Measurements from ENCODE around the gene ADO. TPM values are rescaled to one million over a fixed set of nuclear protein-coding genes. Genes with fewer than 3 reads are reported as not detected.

Gene ADO
- total and polyA plus RNA-seq, 8 donors: 1.8 to 25.4 (median 12.7) TPM

GRCh38 chr10:62850646-62851045 lies 46.1 kb downstream of the ADO start:
- Histone ChIP-seq H3K36me3 (no peaks in the 10 kb centered on the region), H3K9me3 (peaks cover 5 to 20% (median 17%) of the 10 kb centered on the region in 4 donors), H3K27me3 (no peaks in the 10 kb centered on the region), H3K4me1 (no peaks in the 10 kb centered on the region), H3K27ac (no peak overlapping the region), H3K4me3 (no peak overlapping the region)
- 57 to 71% (median 58%) methylated on average over 3 of the region's 3 CpGs for WGBS, 5 donors
- no peak for DNase-seq
- intact Hi-C loops (cut with DNase I; ENCODE audit: low total_unique reads): no loop called here
- TF ChIP-seq EP300 (IDR thresholded peaks at IDR 0.05) (no peak), POLR2A (IDR thresholded peaks at IDR 0.05) (no peak), POLR2AphosphoS5 (IDR thresholded peaks at IDR 0.05) (no peak), CTCF (IDR thresholded peaks at IDR 0.05) (no peak)

GRCh38 chr10:62851442-62851841 lies 46.9 kb downstream of the ADO start:
- Histone ChIP-seq H3K4me1 (no peaks in the 10 kb centered on the region), H3K4me3 (no peak overlapping the region), H3K27me3 (no peaks in the 10 kb centered on the region), H3K27ac (no peak overlapping the region), H3K36me3 (no peaks in the 10 kb centered on the region), H3K9me3 (peaks cover 5 to 20% (median 15%) of the 10 kb centered on the region in 4 donors)
- WGBS, 5 donors: 45 to 83% (median 51%) methylated on average over 2 of the region's 2 CpGs
- TF ChIP-seq POLR2AphosphoS5 (IDR thresholded peaks at IDR 0.05) (no peak), POLR2A (IDR thresholded peaks at IDR 0.05) (no peak), EP300 (IDR thresholded peaks at IDR 0.05) (no peak), CTCF (IDR thresholded peaks at IDR 0.05) (no peak)
- DNase-seq: no peak
- intact Hi-C loops (cut with DNase I; ENCODE audit: low total_unique reads): no loop called here

GRCh38 chr10:62852961-62853702 lies 48.6 kb downstream of the ADO start:
- TF ChIP-seq POLR2A (IDR thresholded peaks at IDR 0.05): no peak
- no peak for TF ChIP-seq EP300 (IDR thresholded peaks at IDR 0.05)
- TF ChIP-seq POLR2AphosphoS5 (IDR thresholded peaks at IDR 0.05): no peak
- no peak for TF ChIP-seq CTCF (IDR thresholded peaks at IDR 0.05)
- Histone ChIP-seq H3K9me3 (peaks cover 0 to 4% (median 1%) of the 10 kb centered on the region in 4 donors), H3K27ac (no peak overlapping the region), H3K4me3 (no peak overlapping the region), H3K36me3 (no peaks in the 10 kb centered on the region), H3K4me1 (no peaks in the 10 kb centered on the region), H3K27me3 (no peaks in the 10 kb centered on the region)
- WGBS, 5 donors: 65 to 82% (median 70%) methylated on average over 6 of the region's 6 CpGs
- DNase-seq: peak in 1 of 2 donors; percentile 7
- intact Hi-C loops (cut with DNase I; ENCODE audit: low total_unique reads): no loop called here

GRCh38 chr10:62853710-62854109 lies 49.2 kb downstream of the ADO start:
- no peak overlapping the region for H3K27ac ChIP-seq
- intact Hi-C loops (cut with DNase I; ENCODE audit: low total_unique reads): no loop called here
- no peak overlapping the region for H3K4me3 ChIP-seq
- H3K27me3 ChIP-seq: no peaks in the 10 kb centered on the region
- no peaks in the 10 kb centered on the region for H3K4me1 ChIP-seq
- 53 to 82% (median 76%) methylated on average over 5 of the region's 5 CpGs for WGBS, 5 donors
- TF ChIP-seq POLR2AphosphoS5 (IDR thresholded peaks at IDR 0.05) (no peak), CTCF (IDR thresholded peaks at IDR 0.05) (no peak)
- H3K9me3 ChIP-seq: no peaks in the 10 kb centered on the region
- H3K36me3 ChIP-seq: no peaks in the 10 kb centered on the region
- no peak for DNase-seq

All from stomach (tissue), 9 donors.